Measurements from ENCODE around the gene ABCB1.

Gene ABCB1

GRCh38 chr7:87512906-87513305 lies 87.8 kb downstream of the ABCB1 start:
- DNase-seq = no peak
- Histone ChIP-seq H3K27me3 (ENCODE audit: insufficient read depth, low read length, poor library complexity) (no peaks in the 10 kb centered on the region), H3K4me2 (ENCODE audit: insufficient read depth, low read length) (no peak overlapping the region), H3K9me3 (ENCODE audit: insufficient read depth, low read length, severe bottlenecking) (no peaks in the 10 kb centered on the region), H2AFZ (ENCODE audit: low read depth, low read length) (no peak overlapping the region), H3K27ac (ENCODE audit: low read length) (no peak overlapping the region), H3K4me1 (ENCODE audit: insufficient read depth, low read length) (no peaks in the 10 kb centered on the region), H3K79me2 (ENCODE audit: insufficient read depth, low read length) (no peaks in the 10 kb centered on the region), H3K9ac (ENCODE audit: low read depth, low read length) (no peak overlapping the region), H3K36me3 (ENCODE audit: insufficient read depth, low read length) (no peaks in the 10 kb centered on the region), H4K20me1 (ENCODE audit: insufficient read depth, low read length) (no peaks in the 10 kb centered on the region), H3K4me3 (ENCODE audit: low read depth in 1 of 2, low read length in 2 of 2) (no peak overlapping the region)
- no peak for TF ChIP-seq EZH2 (IDR thresholded peaks at IDR 0.05; ENCODE audit: borderline replicate concordance, low read depth, low read length, severe bottlenecking)
- TF ChIP-seq, protein P1, sequence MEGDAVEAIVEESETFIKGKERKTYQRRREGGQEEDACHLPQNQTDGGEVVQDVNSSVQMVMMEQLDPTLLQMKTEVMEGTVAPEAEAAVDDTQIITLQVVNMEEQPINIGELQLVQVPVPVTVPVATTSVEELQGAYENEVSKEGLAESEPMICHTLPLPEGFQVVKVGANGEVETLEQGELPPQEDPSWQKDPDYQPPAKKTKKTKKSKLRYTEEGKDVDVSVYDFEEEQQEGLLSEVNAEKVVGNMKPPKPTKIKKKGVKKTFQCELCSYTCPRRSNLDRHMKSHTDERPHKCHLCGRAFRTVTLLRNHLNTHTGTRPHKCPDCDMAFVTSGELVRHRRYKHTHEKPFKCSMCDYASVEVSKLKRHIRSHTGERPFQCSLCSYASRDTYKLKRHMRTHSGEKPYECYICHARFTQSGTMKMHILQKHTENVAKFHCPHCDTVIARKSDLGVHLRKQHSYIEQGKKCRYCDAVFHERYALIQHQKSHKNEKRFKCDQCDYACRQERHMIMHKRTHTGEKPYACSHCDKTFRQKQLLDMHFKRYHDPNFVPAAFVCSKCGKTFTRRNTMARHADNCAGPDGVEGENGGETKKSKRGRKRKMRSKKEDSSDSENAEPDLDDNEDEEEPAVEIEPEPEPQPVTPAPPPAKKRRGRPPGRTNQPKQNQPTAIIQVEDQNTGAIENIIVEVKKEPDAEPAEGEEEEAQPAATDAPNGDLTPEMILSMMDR (IDR thresholded peaks at IDR 0.05; ENCODE audit: borderline replicate concordance, extremely low read depth, low read length, poor library complexity, severe bottlenecking) = no peak
- ATAC-seq (ENCODE audit: insufficient read depth, low read depth) = no peak

GRCh38 chr7:87511510-87511909 lies 89.2 kb downstream of the ABCB1 start:
- H2AFZ ChIP-seq (ENCODE audit: low read depth, low read length) = no peak overlapping the region
- ATAC-seq (ENCODE audit: insufficient read depth, low read depth) (no peak), DNase-seq (no peak)
- H3K4me3 ChIP-seq (ENCODE audit: low read depth in 1 of 2, low read length in 2 of 2) = no peak overlapping the region
- no peaks in the 10 kb centered on the region for H3K79me2 ChIP-seq (ENCODE audit: insufficient read depth, low read length)
- no peaks in the 10 kb centered on the region for H3K4me1 ChIP-seq (ENCODE audit: insufficient read depth, low read length)
- H3K9me3 ChIP-seq (ENCODE audit: insufficient read depth, low read length, severe bottlenecking) = no peaks in the 10 kb centered on the region
- no peaks in the 10 kb centered on the region for H3K36me3 ChIP-seq (ENCODE audit: insufficient read depth, low read length)
- no peaks in the 10 kb centered on the region for H4K20me1 ChIP-seq (ENCODE audit: insufficient read depth, low read length)
- H3K27ac ChIP-seq (ENCODE audit: low read length) = no peak overlapping the region
- no peak for TF ChIP-seq EZH2 (IDR thresholded peaks at IDR 0.05; ENCODE audit: borderline replicate concordance, low read depth, low read length, severe bottlenecking)
- TF ChIP-seq, protein P1 (IDR thresholded peaks at IDR 0.05; ENCODE audit: borderline replicate concordance, extremely low read depth, low read length, poor library complexity, severe bottlenecking) = no peak
- H3K4me2 ChIP-seq (ENCODE audit: insufficient read depth, low read length) = no peak overlapping the region
- H3K9ac ChIP-seq (ENCODE audit: low read depth, low read length) = no peak overlapping the region
- no peaks in the 10 kb centered on the region for H3K27me3 ChIP-seq (ENCODE audit: insufficient read depth, low read length, poor library complexity)

GRCh38 chr7:87510411-87510875 lies 90.2 kb downstream of the ABCB1 start:
- Histone ChIP-seq H4K20me1 (ENCODE audit: insufficient read depth, low read length) (no peaks in the 10 kb centered on the region), H3K79me2 (ENCODE audit: insufficient read depth, low read length) (no peaks in the 10 kb centered on the region), H3K27me3 (ENCODE audit: insufficient read depth, low read length, poor library complexity) (no peaks in the 10 kb centered on the region), H3K4me2 (ENCODE audit: insufficient read depth, low read length) (no peak overlapping the region), H3K9me3 (ENCODE audit: insufficient read depth, low read length, severe bottlenecking) (no peaks in the 10 kb centered on the region), H3K36me3 (ENCODE audit: insufficient read depth, low read length) (no peaks in the 10 kb centered on the region), H3K9ac (ENCODE audit: low read depth, low read length) (no peak overlapping the region), H3K4me3 (ENCODE audit: low read depth in 1 of 2, low read length in 2 of 2) (no peak overlapping the region), H2AFZ (ENCODE audit: low read depth, low read length) (no peak overlapping the region), H3K4me1 (ENCODE audit: insufficient read depth, low read length) (no peaks in the 10 kb centered on the region), H3K27ac (ENCODE audit: low read length) (no peak overlapping the region)
- ATAC-seq (ENCODE audit: insufficient read depth, low read depth) (no peak), DNase-seq (no peak)
- TF ChIP-seq, protein P1 (IDR thresholded peaks at IDR 0.05; ENCODE audit: borderline replicate concordance, extremely low read depth, low read length, poor library complexity, severe bottlenecking) = no peak
- TF ChIP-seq EZH2 (IDR thresholded peaks at IDR 0.05; ENCODE audit: borderline replicate concordance, low read depth, low read length, severe bottlenecking) = no peak

GRCh38 chr7:87507446-87507845 lies 93.2 kb downstream of the ABCB1 start:
- Histone ChIP-seq H3K36me3 (ENCODE audit: insufficient read depth, low read length) (no peaks in the 10 kb centered on the region), H2AFZ (ENCODE audit: low read depth, low read length) (no peak overlapping the region), H3K4me1 (ENCODE audit: insufficient read depth, low read length) (no peaks in the 10 kb centered on the region), H3K27me3 (ENCODE audit: insufficient read depth, low read length, poor library complexity) (no peaks in the 10 kb centered on the region), H3K4me2 (ENCODE audit: insufficient read depth, low read length) (no peak overlapping the region), H3K27ac (ENCODE audit: low read length) (no peak overlapping the region), H3K9ac (ENCODE audit: low read depth, low read length) (no peak overlapping the region), H3K4me3 (ENCODE audit: low read depth in 1 of 2, low read length in 2 of 2) (no peak overlapping the region), H3K79me2 (ENCODE audit: insufficient read depth, low read length) (no peaks in the 10 kb centered on the region), H4K20me1 (ENCODE audit: insufficient read depth, low read length) (no peaks in the 10 kb centered on the region), H3K9me3 (ENCODE audit: insufficient read depth, low read length, severe bottlenecking) (no peaks in the 10 kb centered on the region)
- ATAC-seq (ENCODE audit: insufficient read depth, low read depth) (no peak), DNase-seq (no peak)
- TF ChIP-seq EZH2 (IDR thresholded peaks at IDR 0.05; ENCODE audit: borderline replicate concordance, low read depth, low read length, severe bottlenecking) = no peak
- TF ChIP-seq, protein P1 (IDR thresholded peaks at IDR 0.05; ENCODE audit: borderline replicate concordance, extremely low read depth, low read length, poor library complexity, severe bottlenecking) = peak; percentile 14

Data from DND-41 (cell line).